SJSA1 (cell line): ENCODE data around the gene HEXD. TPM values are rescaled to one million over a fixed set of nuclear protein-coding genes. Genes with fewer than 3 reads are reported as not detected.
A peak's percentile ranks its signal among the peaks of the same experiment; 100 is the strongest.

Experiments
- DNase-seq, 2 experiments: peaks; one replicate each; pipeline ENCODE4 v3.0.0-alpha.2; 2015 to 2020; ENCODE audit warnings: low spot score in 2 of 2, low read depth in 1 of 2
- H3K27ac ChIP-seq: fragments of 250-450 bp; sonication (Bioruptor Pico); 2 replicates; pipeline ENCODE4 v1.5.1; 2020; ENCODE audit warnings: mild to moderate bottlenecking, moderate library complexity
- H3K27me3 ChIP-seq: fragments of 250-450 bp; sonication (Bioruptor Pico); replicated peaks from 2 replicates; pipeline ENCODE4 v1.5.1; 2020; ENCODE audit warnings: mild to moderate bottlenecking, moderate library complexity
- H3K36me3 ChIP-seq: fragments of 250-450 bp; sonication (Bioruptor Pico); 2 replicates; pipeline ENCODE4 v1.5.1; 2020; ENCODE audit warnings: mild to moderate bottlenecking
- H3K4me1 ChIP-seq: fragments of 250-450 bp; sonication (Bioruptor Pico); replicated peaks from 2 replicates; pipeline ENCODE4 v1.6.1; 2021; ENCODE audit warnings: mild to moderate bottlenecking
- H3K4me3 ChIP-seq: fragments of 250-450 bp; sonication (Bioruptor Pico); 2 replicates; pipeline ENCODE4 v1.5.1; 2020; ENCODE audit warnings: mild to moderate bottlenecking
- H3K9me3 ChIP-seq: fragments of 250-450 bp; sonication (Bioruptor Pico); replicated peaks from 2 replicates; pipeline ENCODE4 v1.5.1; 2020; ENCODE audit warnings: mild to moderate bottlenecking
- total RNA-seq: library from RNA; depleted of rRNA; stranded (reverse); fragments of >200 nt; shearing (Covaris generic); gene quantifications from 2 replicates; pipeline ENCODE4 v1.2.3, GENCODE V29; 2014

HEXD gene
- total RNA-seq, 1 experiment from 2014 or later = 21.7 TPM

DNA sequence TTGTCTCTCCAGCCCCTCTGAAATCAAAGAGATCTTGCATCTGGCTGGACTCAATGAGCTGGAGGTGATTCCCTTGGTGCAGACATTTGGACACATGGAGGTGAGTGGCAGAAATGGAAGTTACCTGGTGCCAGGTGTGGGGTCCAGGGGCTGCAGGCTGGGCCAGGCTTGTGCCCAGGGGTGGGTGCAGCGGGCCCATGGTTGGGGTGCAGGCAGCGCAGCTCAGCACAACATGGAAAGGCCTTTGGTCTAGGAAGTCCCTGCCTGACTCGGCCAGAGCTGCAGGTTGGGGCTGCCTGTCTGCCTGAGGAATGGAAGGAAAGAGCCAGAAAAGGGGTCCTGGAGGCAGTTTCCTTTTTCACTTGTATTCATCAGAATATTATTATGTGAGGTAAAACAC lies 10.4 kb downstream of the HEXD start:
- Histone ChIP-seq H3K4me1 (no peaks in the 10 kb centered on the region), H3K27ac (no peak overlapping the region), H3K4me3 (no peak overlapping the region), H3K27me3 (no peaks in the 10 kb centered on the region), H3K36me3 (peaks cover 10% of the 10 kb centered on the region), H3K9me3 (no peaks in the 10 kb centered on the region)
- no peak for DNase-seq

DNA sequence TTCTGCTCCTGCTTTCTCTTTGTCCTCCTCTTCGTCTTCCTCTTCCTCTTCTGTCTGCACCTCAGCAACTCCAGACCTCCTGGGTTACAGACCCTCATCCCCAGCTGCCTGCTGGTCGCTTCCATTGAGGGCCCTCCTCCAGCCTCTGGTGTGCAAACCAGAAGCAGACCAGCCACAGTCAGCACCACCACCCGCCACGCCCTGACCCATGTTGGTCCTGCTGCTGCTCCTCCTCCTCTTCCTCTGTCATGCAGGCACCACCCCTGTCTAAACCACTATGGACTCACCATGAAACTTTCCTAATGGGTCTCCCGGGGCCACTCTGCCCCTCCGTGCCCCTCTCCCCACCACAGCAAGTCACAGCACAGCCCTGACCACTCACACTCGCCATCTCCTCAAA lies 11.7 kb downstream of the HEXD start:
- Histone ChIP-seq H3K27me3 (no peaks in the 10 kb centered on the region), H3K4me1 (no peaks in the 10 kb centered on the region), H3K27ac (no peak overlapping the region), H3K4me3 (no peak overlapping the region), H3K36me3 (peaks cover 10% of the 10 kb centered on the region), H3K9me3 (no peaks in the 10 kb centered on the region)
- DNase-seq = no peak

DNA sequence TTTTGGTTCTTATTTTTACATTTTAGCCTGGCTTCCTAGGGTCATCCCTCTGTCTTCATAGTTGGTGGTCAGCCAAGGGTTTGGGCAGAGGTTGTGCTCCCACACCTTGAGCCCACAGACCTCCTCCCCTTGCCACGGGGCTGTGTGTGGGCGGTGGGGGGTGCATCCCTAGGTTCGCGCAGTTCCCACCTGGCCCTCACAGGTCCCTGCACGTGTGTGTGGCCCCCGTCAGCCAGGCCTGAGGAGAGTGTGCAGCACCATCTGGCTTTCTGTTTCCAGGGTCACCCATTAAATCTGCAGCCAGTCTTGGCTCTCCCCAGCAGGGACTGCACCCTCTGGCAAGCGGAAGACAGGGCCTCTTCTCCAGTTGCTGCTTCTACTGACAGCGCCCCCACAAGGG lies 13.9 kb downstream of the HEXD start:
- Histone ChIP-seq H3K9me3 (no peaks in the 10 kb centered on the region), H3K27me3 (no peaks in the 10 kb centered on the region), H3K27ac (no peak overlapping the region), H3K4me3 (no peak overlapping the region), H3K4me1 (peaks cover 5% of the 10 kb centered on the region; the same call in 1 of the 2 replicates), H3K36me3 (peaks cover 27% of the 10 kb centered on the region)
- DNase-seq = no peak

DNA sequence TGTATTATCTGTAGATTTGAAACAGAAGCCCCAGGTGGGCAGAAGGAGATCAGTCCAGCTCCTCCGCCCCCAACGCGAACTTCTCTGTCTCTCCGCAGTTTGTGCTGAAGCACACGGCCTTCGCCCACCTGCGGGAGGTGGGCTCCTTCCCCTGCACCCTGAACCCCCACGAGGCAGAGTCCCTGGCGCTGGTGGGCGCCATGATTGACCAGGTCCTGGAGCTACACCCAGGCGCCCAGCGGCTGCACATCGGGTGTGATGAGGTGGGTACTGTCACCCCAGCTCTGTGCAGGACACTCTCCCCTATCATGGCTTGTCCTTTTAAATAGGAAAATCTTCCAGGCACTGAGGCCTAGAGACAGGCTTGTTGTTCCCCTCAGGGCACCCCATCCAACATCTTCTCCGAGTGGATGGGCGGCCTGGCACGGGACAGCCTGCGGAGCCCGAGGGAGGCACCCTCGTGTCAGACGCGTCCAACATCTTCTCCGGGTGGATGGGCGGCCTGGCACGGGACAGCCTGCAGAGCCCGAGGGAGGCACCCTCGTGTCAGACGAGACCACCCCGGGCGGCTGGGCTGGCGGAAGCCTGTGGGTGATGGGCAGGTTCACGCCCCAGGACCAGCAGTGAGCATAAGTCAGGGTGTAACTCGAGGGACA lies 15.5 kb downstream of the HEXD start:
- Histone ChIP-seq H3K27me3 (no peaks in the 10 kb centered on the region), H3K27ac (no peak overlapping the region)

DNA sequence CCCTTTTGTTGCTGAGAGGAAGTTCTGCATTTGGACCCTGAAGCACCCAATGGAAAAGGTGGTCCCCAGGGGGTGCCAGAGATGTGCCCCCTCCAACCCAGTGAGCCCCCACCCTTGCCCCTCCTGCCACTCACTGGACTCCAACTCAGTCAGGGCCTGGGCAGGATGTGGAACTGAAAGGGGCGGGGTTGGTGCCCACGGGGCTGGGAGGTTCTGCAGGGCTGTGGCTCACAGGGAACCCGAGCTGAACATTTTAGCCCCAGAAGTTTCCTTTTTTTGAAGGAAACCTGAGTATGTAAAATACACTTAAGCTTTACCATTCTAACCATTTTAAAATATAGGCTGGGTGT lies 16.0 kb downstream of the HEXD start:
- Histone ChIP-seq H3K27ac (no peak overlapping the region), H3K36me3 (peaks cover 43% of the 10 kb centered on the region), H3K4me3 (no peak overlapping the region), H3K27me3 (no peaks in the 10 kb centered on the region), H3K9me3 (no peaks in the 10 kb centered on the region), H3K4me1 (peaks cover 5% of the 10 kb centered on the region; the same call in 1 of the 2 replicates)
- no peak for DNase-seq

More for the DNA sequence above, 15.5 kb downstream of the HEXD start:
- H3K9me3 ChIP-seq = no peaks in the 10 kb centered on the region
- peaks cover 5% of the 10 kb centered on the region; the same call in 1 of the 2 replicates for H3K4me1 ChIP-seq
- DNase-seq = no peak
- peaks cover 38% of the 10 kb centered on the region for H3K36me3 ChIP-seq
- no peak overlapping the region for H3K4me3 ChIP-seq

DNA sequence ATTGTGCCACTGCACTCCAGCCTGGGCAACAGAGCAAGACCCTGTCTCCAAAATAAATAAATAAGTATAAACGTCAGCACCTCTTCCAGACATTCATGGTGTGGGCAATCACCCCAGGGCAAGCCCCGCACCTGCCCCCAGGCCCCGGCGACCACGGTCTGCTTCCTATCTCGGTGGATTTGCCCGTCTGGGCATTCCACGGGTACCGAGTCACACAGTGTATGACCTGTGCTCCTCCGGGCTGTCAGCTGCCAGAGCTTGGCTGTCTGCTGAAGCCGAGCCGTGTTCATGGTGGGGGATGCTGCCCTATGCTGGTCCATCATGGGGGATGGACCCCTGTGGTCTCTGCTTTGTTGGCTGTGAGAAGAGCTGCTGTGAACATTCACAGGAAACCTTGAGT lies 17.0 kb downstream of the HEXD start:
- Histone ChIP-seq H3K4me1 (peaks cover 5% of the 10 kb centered on the region; the same call in 1 of the 2 replicates), H3K9me3 (no peaks in the 10 kb centered on the region), H3K27ac (no peak overlapping the region), H3K27me3 (no peaks in the 10 kb centered on the region), H3K36me3 (peaks cover 52% of the 10 kb centered on the region), H3K4me3 (no peak overlapping the region)
- DNase-seq = peak in 1 of 2 experiments; percentile 55

DNA sequence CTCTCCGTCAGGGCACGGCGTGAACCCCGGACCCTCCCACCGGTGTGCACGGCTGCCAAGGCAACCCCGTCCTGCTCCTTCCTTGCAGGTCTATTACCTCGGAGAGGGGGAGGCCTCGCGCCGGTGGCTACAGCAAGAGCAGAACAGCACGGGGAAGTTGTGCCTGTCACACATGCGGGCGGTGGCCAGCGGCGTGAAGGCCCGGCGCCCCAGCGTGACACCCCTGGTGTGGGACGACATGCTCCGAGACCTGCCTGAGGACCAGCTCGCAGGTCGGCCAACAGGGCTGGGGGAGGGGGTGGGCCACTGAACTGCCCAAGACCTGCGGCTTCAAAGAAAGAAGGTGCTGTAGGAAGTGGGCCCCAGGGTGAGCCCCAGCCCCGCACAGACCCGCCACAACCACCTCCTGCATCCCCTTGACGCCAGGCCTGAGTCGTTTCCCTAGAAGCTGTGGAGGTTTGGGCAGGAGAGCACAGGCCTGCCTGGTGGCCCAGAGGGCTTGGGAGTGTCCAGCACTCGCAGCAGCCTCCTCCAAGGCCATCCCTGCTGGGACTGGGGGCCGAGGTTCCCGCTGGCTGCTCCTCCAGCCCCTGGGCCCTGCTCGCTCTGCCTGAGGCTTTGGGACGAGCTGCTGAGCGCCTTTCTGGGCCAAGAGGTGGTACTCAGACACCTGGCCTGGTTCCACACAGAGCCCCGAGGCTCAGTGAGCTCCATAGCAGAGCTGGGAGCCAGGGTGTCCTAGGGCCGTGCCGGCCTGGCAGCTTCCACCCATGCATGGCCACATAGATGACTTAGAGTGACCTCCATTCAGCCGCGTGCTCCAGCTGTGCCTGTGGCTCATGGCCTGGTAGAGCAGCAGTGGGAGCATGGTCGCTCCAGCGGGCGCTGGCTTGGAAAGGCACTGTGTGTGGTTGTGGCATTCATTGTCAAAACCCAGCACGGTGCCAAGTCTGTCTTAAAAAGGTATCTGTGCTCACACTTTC lies 17.7 kb downstream of the HEXD start:
- H3K4me1 ChIP-seq = peaks cover 5% of the 10 kb centered on the region; the same call in 1 of the 2 replicates
- peaks cover 58% of the 10 kb centered on the region for H3K36me3 ChIP-seq
- H3K27ac ChIP-seq = no peak overlapping the region
- DNase-seq = peak in 1 of 2 experiments; percentile 51
- H3K27me3 ChIP-seq = no peaks in the 10 kb centered on the region
- H3K9me3 ChIP-seq = no peaks in the 10 kb centered on the region
- no peak overlapping the region for H3K4me3 ChIP-seq

DNA sequence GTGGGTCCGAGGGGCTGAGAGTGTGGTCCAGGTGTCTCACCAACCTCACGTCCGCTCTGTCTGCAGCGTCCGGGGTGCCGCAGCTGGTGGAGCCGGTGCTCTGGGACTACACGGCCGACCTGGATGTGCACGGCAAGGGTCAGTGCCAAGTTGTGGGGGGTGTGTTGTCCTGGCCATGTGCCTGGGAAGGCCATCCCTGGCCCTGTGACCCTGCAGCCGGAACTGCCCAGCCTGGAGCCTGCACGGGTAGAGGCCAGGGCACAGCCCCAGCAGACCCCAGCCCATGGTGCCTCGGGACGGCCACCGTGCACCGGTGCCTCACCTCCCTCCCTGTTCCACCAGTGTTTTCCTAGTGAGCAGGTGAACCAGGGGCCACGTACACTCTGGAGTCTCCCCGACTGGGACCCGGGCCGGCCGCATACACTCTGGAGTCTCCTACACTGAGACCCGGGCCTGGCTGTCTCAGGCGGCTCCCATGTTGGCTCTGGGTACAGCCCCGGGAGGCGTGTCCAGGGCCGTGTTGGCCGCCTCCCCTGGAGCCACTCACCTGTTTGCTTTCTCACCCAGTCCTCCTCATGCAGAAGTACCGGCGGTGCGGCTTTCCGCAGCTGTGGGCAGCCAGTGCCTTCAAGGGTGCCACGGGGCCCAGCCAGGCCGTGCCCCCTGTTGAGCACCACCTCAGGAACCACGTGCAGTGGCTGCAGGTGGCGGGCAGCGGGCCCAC lies 18.6 kb downstream of the HEXD start:
- Histone ChIP-seq H3K27ac (no peak overlapping the region), H3K4me3 (no peak overlapping the region), H3K27me3 (no peaks in the 10 kb centered on the region), H3K4me1 (peaks cover 5% of the 10 kb centered on the region; the same call in 1 of the 2 replicates), H3K36me3 (peaks cover 62% of the 10 kb centered on the region), H3K9me3 (no peaks in the 10 kb centered on the region)
- DNase-seq = peak in 1 of 2 experiments; percentile 52

DNA sequence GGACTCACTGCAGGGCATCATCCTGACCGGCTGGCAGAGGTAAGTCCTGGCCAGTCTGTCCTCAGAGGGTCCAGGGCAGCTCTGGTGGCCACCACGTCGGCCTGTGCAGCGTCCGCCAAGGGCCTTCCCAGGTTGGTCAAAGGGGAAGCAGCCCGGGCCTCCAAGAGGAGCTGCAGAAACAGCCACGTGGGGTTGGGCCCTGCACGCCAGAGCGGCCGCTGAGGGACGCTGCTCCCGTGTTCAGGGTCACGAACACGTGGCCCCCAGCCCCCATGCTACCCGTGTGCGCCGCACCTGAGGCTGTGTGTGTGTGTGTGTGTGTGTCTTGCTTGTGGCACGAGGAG lies 19.1 kb downstream of the HEXD start:
- no peaks in the 10 kb centered on the region for H3K27me3 ChIP-seq
- H3K4me1 ChIP-seq = peaks cover 5% of the 10 kb centered on the region; the same call in 1 of the 2 replicates
- peaks cover 67% of the 10 kb centered on the region for H3K36me3 ChIP-seq
- no peak overlapping the region for H3K4me3 ChIP-seq
- DNase-seq = no peak
- H3K9me3 ChIP-seq = no peaks in the 10 kb centered on the region
- no peak overlapping the region for H3K27ac ChIP-seq

DNA sequence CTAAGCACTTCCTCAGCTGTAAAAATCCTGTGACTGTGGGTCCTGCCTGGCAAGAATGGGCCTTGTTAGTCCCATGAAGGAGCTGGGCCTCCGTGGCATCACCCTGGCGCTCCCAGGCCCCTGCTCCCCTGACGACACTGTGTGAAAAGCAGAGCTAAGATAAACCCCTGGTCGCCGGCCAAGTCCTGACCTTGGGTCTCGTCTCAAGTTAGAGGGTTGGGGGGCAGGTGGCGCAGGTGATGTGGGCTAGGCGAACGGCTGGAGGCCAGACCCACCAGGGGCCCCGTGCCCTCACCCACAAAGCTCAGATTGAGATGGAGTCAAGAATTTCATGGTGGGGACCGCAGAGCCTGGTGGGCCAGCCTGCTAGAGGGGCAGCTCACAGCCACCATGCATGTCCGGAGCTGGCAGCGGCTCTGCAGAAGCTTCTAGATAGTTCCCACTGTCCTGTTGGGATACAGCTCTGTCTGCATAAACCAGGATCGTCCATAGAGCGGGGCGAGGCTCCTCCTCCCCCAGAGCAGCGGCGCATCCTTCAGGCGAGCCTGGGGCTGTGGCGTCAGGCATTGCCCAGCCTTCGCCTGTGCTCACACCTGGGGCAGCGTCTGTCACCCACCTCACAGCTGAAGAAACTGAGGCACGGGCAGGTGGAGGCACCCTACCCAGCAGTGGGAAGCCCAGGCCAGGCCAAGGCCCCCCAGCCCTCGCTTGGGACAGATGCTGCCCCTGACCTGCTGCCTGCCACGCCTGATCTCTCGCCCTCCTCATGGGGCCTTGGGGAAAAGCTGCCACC lies 20.4 kb downstream of the HEXD start:
- Histone ChIP-seq H3K4me3 (no peak overlapping the region), H3K4me1 (peaks cover 5% of the 10 kb centered on the region; the same call in 1 of the 2 replicates), H3K36me3 (peaks cover 75% of the 10 kb centered on the region), H3K27ac (no peak overlapping the region), H3K27me3 (no peaks in the 10 kb centered on the region), H3K9me3 (no peaks in the 10 kb centered on the region)
- peak in 1 of 2 experiments; percentile 47 for DNase-seq

DNA sequence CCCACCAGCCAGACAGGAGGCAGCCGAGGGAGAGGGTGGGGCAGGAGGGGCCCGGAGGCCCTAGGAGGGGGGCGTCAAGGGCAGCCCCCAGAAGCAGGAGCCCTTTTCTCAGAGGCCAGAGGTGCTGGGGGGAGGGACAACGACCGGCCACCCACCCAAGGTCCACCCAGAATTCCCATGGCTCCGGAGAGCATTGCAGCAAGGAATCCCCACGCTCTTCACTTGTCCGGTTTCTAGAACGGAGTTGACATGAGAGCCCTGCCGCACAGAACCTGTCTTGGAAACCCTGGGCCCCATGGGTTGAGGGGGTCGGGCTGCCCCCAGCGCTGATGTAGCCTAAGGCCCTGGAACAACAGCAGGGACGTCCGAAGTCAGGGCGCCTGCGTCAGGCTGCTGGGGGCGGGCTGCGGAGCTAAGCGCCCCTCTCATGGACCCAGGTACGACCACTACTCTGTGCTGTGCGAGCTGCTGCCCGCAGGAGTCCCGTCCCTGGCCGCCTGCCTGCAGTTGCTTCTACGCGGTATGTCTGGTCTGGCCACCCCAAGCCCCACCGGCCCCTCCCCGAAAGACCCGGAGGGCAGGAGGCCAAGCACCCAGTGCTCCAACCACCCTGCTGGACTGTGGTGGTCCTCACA lies 21.2 kb downstream of the HEXD start:
- Histone ChIP-seq H3K27me3 (no peaks in the 10 kb centered on the region), H3K4me1 (peaks cover 5% of the 10 kb centered on the region; the same call in 1 of the 2 replicates), H3K9me3 (no peaks in the 10 kb centered on the region), H3K4me3 (no peak overlapping the region), H3K36me3 (peaks cover 76% of the 10 kb centered on the region), H3K27ac (no peak overlapping the region)
- DNase-seq = peak in 1 of 2 experiments; percentile 50

DNA sequence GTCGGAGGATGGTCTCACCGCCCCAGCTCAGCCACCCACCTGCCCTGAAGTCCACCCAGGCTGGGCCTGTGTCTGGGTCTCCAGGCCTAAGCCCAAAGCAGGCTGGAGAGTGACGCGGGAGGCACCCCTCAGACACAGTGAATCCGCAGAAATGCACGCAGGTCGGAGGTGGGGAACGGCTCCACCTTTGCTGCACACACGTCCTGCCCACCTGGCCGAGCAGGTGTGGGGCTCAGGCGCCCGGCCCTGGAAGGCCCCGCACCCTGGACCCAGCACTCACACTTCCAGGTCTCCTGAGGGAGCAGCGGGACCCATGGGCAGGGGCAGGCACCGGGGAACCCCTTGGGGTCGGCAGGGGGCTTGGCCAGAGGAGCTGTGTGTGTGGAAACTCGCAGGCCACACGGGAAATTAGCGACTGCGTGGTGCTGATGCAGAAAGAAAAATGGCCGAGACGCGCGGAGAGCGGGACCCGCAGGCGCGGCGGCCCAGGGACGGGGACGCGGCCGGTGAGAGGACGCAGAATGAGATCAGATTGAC lies 21.8 kb downstream of the HEXD start:
- Histone ChIP-seq H3K27ac (no peak overlapping the region), H3K9me3 (no peaks in the 10 kb centered on the region), H3K27me3 (no peaks in the 10 kb centered on the region), H3K4me1 (peaks cover 5% of the 10 kb centered on the region; the same call in 1 of the 2 replicates), H3K36me3 (peaks cover 81% of the 10 kb centered on the region), H3K4me3 (no peak overlapping the region)
- no peak for DNase-seq
